Measurements from ENCODE around the gene ZNF618. TPM values are rescaled to one million over a fixed set of nuclear protein-coding genes. Genes with fewer than 3 reads are reported as not detected.

ZNF618 gene
- total RNA-seq, 1 experiment from 2014 or later: 22.0 TPM

DNA sequence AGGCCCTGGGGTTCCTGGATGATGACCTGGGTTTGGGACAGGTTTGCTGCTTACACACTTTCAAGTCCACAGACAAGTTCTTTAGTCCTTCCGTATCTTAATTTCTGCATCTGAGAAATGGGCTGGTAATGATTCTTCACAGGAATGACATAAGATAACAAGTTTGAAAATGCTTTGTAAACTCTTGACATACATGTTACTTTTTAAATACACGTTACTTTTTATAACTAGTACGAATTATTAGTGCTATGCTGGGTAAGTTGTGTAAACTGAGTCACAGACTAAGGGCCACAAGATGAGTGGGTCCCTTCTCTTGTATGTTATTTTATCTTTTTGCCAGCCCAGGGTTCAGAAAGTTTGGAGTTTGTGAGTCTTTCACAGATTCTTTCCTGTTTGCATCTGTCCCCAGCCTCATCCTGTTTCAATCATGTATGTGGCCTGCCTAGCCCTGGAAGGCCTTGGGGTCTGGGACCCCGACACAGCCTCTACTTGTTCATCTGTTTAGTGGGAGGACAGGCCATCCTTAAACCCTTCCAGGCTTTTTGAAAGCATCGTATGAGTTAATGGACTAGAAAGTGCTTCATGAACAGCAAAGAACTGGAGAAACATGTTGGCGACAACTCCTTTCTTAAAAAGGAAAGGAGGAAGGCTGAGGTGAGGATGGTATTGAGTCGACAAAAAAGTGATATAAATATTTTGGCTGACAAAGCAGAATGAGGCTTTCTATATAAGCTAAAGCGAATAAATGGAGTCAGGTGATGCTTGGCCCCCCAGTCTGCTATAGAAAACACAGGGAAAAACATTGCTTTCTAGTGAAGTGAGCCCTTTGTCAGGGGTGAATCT, 9.3 kb downstream of the ZNF618 start:
- Mint-ChIP-seq H3K9me3 (peaks cover 11% of the 10 kb centered on the region), H3K27ac (peak overlapping the region; percentile 73), H3K36me3 (peaks cover 12% of the 10 kb centered on the region), H3K4me3 (no peak overlapping the region), H3K27me3 (ENCODE audit: low read depth) (no peaks in the 10 kb centered on the region), H3K4me1 (peaks cover 61% of the 10 kb centered on the region)
- TF ChIP-seq GRHL2 (CRISPR knock-in tag; IDR thresholded peaks at IDR 0.05; ENCODE audit: insufficient replicate concordance, severe bottlenecking) (no peak), NFE2L1 (CRISPR knock-in tag; IDR thresholded peaks at IDR 0.05) (no peak), FOXP1 (CRISPR knock-in tag; IDR thresholded peaks at IDR 0.05; ENCODE audit: borderline replicate concordance) (no peak), FOXK1 (CRISPR knock-in tag; IDR thresholded peaks at IDR 0.05) (no peak), ZNF671 (CRISPR knock-in tag; IDR thresholded peaks at IDR 0.05) (no peak), ZNF232 (CRISPR knock-in tag; IDR thresholded peaks at IDR 0.05) (no peak), GTF2I (CRISPR knock-in tag; conservative IDR thresholded peaks at IDR 0.05) (no peak), SOX15 (CRISPR knock-in tag; IDR thresholded peaks at IDR 0.05) (no peak)
- ChIA-PET POLR2A (no interaction called here), CTCF (no interaction called here)
- ATAC-seq: no peak
- no peak for DNase-seq (ENCODE audit: low spot score)

DNA sequence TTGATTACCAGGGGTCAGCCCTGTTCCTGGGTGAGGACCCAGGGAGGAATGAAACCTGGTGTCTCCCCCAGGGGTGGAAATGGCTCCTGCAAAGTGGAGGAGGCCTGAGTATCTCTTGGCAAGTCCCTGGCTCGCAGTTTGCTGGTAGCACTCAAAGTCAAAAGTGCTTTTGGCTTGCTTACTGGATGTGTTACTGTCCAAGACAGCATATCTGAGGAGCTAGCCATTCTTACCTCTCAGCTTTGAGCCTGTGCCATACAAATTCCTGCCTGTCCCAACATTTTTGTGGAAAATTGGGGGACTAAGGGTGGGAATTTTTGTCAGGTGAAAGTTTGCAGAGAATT, 9.9 kb downstream of the ZNF618 start:
- Mint-ChIP-seq H3K4me3 (no peak overlapping the region), H3K27me3 (ENCODE audit: low read depth) (no peaks in the 10 kb centered on the region), H3K9me3 (peaks cover 17% of the 10 kb centered on the region), H3K27ac (peak overlapping the region; percentile 96), H3K36me3 (peaks cover 18% of the 10 kb centered on the region), H3K4me1 (peaks cover 61% of the 10 kb centered on the region)
- ChIA-PET CTCF (interaction anchor here (0.5 to 1.1 kb wide), 2 partner anchors 9 to 77 kb away, joined by 3 to 5 read pairs; no protein-coding TSS in a partner anchor), POLR2A (interaction anchor here (0.5 kb wide), 1 partner anchor 644 kb away, joined by 5 read pairs; no protein-coding TSS in a partner anchor)
- ATAC-seq: no peak
- TF ChIP-seq, protein P1, sequence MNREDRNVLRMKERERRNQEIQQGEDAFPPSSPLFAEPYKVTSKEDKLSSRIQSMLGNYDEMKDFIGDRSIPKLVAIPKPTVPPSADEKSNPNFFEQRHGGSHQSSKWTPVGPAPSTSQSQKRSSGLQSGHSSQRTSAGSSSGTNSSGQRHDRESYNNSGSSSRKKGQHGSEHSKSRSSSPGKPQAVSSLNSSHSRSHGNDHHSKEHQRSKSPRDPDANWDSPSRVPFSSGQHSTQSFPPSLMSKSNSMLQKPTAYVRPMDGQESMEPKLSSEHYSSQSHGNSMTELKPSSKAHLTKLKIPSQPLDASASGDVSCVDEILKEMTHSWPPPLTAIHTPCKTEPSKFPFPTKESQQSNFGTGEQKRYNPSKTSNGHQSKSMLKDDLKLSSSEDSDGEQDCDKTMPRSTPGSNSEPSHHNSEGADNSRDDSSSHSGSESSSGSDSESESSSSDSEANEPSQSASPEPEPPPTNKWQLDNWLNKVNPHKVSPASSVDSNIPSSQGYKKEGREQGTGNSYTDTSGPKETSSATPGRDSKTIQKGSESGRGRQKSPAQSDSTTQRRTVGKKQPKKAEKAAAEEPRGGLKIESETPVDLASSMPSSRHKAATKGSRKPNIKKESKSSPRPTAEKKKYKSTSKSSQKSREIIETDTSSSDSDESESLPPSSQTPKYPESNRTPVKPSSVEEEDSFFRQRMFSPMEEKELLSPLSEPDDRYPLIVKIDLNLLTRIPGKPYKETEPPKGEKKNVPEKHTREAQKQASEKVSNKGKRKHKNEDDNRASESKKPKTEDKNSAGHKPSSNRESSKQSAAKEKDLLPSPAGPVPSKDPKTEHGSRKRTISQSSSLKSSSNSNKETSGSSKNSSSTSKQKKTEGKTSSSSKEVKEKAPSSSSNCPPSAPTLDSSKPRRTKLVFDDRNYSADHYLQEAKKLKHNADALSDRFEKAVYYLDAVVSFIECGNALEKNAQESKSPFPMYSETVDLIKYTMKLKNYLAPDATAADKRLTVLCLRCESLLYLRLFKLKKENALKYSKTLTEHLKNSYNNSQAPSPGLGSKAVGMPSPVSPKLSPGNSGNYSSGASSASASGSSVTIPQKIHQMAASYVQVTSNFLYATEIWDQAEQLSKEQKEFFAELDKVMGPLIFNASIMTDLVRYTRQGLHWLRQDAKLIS (CRISPR knock-in tag; IDR thresholded peaks at IDR 0.05; ENCODE audit: borderline replicate concordance): no peak
- TF ChIP-seq, protein P2, sequence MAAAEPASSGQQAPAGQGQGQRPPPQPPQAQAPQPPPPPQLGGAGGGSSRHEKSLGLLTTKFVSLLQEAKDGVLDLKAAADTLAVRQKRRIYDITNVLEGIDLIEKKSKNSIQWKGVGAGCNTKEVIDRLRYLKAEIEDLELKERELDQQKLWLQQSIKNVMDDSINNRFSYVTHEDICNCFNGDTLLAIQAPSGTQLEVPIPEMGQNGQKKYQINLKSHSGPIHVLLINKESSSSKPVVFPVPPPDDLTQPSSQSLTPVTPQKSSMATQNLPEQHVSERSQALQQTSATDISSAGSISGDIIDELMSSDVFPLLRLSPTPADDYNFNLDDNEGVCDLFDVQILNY (CRISPR knock-in tag; IDR thresholded peaks at IDR 0.05): no peak
- TF ChIP-seq, protein P3, sequence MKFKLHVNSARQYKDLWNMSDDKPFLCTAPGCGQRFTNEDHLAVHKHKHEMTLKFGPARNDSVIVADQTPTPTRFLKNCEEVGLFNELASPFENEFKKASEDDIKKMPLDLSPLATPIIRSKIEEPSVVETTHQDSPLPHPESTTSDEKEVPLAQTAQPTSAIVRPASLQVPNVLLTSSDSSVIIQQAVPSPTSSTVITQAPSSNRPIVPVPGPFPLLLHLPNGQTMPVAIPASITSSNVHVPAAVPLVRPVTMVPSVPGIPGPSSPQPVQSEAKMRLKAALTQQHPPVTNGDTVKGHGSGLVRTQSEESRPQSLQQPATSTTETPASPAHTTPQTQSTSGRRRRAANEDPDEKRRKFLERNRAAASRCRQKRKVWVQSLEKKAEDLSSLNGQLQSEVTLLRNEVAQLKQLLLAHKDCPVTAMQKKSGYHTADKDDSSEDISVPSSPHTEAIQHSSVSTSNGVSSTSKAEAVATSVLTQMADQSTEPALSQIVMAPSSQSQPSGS (CRISPR knock-in tag; IDR thresholded peaks at IDR 0.05; ENCODE audit: borderline replicate concordance, low read depth): no peak
- no peak for DNase-seq (ENCODE audit: low spot score)

DNA sequence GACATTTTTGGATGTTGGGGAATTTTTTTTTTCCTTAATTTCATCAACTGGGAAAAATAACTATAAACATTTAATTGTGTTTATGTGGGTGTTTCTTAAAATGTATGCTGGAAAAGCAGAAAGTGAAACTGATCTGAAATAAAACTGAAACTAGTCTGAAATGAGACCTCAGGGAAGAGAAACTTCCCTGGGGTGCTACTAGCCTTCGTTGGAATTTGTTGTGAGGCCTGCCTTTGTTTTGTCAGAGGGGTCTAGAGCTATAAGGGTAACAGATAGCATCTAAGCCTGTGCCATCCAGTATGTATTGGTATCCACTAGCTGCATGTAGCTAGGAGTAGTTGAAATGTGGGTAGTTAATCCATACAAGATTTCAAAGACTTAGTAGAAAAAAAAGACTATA, 10.4 kb downstream of the ZNF618 start:
- peaks cover 23% of the 10 kb centered on the region for H3K36me3 Mint-ChIP-seq
- peaks cover 22% of the 10 kb centered on the region for H3K9me3 Mint-ChIP-seq
- peaks cover 61% of the 10 kb centered on the region for H3K4me1 Mint-ChIP-seq
- ATAC-seq: peak; percentile 17; the same call in 1 of the 2 replicates
- ChIA-PET CTCF (interaction anchor here (0.5 to 1.1 kb wide), 3 partner anchors 9 to 165 kb away, joined by 3 to 5 read pairs (median 4); no protein-coding TSS in a partner anchor), POLR2A (interaction anchor here (0.5 kb wide), 1 partner anchor 643 kb away, joined by 5 read pairs; no protein-coding TSS in a partner anchor)
- H3K27ac Mint-ChIP-seq: peak overlapping the region; percentile 96
- H3K27me3 Mint-ChIP-seq (ENCODE audit: low read depth): no peaks in the 10 kb centered on the region
- no peak for DNase-seq (ENCODE audit: low spot score)
- TF ChIP-seq, protein P1 (CRISPR knock-in tag; IDR thresholded peaks at IDR 0.05; ENCODE audit: borderline replicate concordance): no peak
- TF ChIP-seq RORB (CRISPR knock-in tag; IDR thresholded peaks at IDR 0.05) (no peak), FOXJ3 (CRISPR knock-in tag; IDR thresholded peaks at IDR 0.05; ENCODE audit: borderline replicate concordance) (no peak), GABPB1 (CRISPR knock-in tag; IDR thresholded peaks at IDR 0.05) (no peak), NR3C1 (CRISPR knock-in tag; conservative IDR thresholded peaks at IDR 0.05; ENCODE audit: low read depth) (no peak), PRRX2 (CRISPR knock-in tag; IDR thresholded peaks at IDR 0.05) (no peak)
- TF ChIP-seq, protein P4, sequence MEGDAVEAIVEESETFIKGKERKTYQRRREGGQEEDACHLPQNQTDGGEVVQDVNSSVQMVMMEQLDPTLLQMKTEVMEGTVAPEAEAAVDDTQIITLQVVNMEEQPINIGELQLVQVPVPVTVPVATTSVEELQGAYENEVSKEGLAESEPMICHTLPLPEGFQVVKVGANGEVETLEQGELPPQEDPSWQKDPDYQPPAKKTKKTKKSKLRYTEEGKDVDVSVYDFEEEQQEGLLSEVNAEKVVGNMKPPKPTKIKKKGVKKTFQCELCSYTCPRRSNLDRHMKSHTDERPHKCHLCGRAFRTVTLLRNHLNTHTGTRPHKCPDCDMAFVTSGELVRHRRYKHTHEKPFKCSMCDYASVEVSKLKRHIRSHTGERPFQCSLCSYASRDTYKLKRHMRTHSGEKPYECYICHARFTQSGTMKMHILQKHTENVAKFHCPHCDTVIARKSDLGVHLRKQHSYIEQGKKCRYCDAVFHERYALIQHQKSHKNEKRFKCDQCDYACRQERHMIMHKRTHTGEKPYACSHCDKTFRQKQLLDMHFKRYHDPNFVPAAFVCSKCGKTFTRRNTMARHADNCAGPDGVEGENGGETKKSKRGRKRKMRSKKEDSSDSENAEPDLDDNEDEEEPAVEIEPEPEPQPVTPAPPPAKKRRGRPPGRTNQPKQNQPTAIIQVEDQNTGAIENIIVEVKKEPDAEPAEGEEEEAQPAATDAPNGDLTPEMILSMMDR (IDR thresholded peaks at IDR 0.05): no peak
- TF ChIP-seq, protein P3 (CRISPR knock-in tag; IDR thresholded peaks at IDR 0.05; ENCODE audit: borderline replicate concordance, low read depth): no peak
- no peak overlapping the region for H3K4me3 Mint-ChIP-seq
